Measurements from ENCODE around the gene RAP1GAP2. TPM values are rescaled to one million over a fixed set of nuclear protein-coding genes. Genes with fewer than 3 reads are reported as not detected.

RAP1GAP2 gene
- polyA plus RNA-seq, 1 of the 3 experiments (the other 2 are of a cell fraction), result 22.0 TPM

DNA sequence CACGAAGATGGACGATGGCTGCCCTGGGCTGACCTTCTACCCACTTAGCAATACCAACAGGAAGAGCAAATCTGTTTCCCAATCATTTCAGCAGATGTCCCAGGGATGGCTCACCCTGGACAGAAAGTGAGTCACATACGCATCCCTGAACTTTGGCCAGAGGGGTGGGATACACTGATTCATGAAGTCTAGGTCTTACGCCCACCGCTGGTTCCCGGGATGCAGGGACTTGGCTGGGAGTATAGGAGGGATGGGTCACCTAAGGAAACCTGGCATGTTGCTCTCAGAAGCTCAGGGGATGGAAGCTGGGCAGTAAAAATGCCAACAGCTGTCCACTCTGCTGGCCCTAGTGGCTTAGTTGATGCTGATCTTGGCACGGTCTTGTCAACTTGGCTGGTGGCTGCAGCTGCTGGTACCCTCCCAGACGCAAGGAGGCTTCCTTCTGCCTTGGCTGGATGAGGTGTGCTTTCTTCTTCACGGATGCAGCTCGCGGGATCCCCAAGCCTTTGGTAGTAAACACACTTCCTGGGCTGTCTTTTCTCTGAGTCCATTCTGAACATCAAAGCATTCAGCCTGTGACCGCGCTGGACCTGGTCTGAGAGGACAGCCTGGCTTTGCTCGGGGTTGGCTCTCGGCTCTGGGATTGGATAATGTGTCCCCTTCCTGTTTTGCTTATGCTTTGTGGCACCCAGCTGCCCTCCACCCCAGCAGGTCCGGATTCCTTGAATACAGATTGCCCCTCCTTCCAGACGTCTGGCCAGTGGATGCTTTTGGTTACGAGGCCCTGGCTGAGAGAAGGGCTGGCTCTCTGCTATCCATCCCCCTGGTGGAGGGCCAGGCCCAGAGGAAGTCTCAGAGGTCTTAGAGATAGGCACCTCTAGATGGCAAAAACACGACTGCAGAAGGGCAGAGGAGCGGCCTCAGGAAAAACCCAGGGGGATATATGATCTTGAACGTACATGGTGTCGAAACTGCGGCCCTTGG is 71.5 kb downstream of the RAP1GAP2 start:
- peak overlapping the region; percentile 17 for H3K4me2 ChIP-seq

DNA sequence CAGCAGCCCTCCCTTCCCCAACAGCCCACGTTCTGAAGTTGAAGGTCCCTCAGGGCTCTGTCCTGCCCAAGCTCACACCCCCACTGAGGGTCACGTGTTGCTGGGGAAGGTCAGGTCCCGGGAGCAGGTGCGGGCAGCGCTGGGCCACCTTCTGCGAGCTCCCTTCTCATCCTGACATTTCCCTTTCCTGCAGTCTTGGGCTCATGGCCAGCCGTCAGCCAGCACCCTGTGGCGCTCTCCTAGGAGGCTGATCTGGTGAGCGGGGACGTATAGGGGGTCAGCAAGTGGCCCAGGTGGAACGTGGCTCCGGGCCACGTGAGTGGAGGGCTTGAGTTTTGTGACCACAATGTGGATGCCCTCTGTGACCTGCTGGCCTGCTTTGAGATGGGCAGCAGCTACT is 73.4 kb downstream of the RAP1GAP2 start:
- WGBS (ENCODE audit: low lambda C conversion rate), result 92% methylated on average over 6 of the region's 13 CpGs
- DNase-seq, result no peak
- TF ChIP-seq ELF1 (IDR thresholded peaks at IDR 0.05) (no peak), EZH2phosphoT487 (IDR thresholded peaks at IDR 0.05; ENCODE audit: borderline replicate concordance, low read depth) (no peak), FOXM1 (IDR thresholded peaks at IDR 0.05; ENCODE audit: low read depth) (no peak), FOXJ3 (CRISPR knock-in tag; IDR thresholded peaks at IDR 0.05) (no peak), RXRA (IDR thresholded peaks at IDR 0.05; ENCODE audit: borderline replicate concordance, low read depth) (no peak), POLR2AphosphoS5 (IDR thresholded peaks at IDR 0.05; ENCODE audit: low read depth, low read length) (no peak), GATA2 (CRISPR knock-in tag; IDR thresholded peaks at IDR 0.05) (no peak), TCF12 (IDR thresholded peaks at IDR 0.05) (no peak), MXI1 (IDR thresholded peaks at IDR 0.05; ENCODE audit: low read depth, low read length) (no peak), SIN3A (IDR thresholded peaks at IDR 0.05; ENCODE audit: borderline replicate concordance, low read depth, low read length) (no peak)
- TF ChIP-seq, protein P1, sequence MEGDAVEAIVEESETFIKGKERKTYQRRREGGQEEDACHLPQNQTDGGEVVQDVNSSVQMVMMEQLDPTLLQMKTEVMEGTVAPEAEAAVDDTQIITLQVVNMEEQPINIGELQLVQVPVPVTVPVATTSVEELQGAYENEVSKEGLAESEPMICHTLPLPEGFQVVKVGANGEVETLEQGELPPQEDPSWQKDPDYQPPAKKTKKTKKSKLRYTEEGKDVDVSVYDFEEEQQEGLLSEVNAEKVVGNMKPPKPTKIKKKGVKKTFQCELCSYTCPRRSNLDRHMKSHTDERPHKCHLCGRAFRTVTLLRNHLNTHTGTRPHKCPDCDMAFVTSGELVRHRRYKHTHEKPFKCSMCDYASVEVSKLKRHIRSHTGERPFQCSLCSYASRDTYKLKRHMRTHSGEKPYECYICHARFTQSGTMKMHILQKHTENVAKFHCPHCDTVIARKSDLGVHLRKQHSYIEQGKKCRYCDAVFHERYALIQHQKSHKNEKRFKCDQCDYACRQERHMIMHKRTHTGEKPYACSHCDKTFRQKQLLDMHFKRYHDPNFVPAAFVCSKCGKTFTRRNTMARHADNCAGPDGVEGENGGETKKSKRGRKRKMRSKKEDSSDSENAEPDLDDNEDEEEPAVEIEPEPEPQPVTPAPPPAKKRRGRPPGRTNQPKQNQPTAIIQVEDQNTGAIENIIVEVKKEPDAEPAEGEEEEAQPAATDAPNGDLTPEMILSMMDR (IDR thresholded peaks at IDR 0.05), result no peak
- TF ChIP-seq, protein P2, sequence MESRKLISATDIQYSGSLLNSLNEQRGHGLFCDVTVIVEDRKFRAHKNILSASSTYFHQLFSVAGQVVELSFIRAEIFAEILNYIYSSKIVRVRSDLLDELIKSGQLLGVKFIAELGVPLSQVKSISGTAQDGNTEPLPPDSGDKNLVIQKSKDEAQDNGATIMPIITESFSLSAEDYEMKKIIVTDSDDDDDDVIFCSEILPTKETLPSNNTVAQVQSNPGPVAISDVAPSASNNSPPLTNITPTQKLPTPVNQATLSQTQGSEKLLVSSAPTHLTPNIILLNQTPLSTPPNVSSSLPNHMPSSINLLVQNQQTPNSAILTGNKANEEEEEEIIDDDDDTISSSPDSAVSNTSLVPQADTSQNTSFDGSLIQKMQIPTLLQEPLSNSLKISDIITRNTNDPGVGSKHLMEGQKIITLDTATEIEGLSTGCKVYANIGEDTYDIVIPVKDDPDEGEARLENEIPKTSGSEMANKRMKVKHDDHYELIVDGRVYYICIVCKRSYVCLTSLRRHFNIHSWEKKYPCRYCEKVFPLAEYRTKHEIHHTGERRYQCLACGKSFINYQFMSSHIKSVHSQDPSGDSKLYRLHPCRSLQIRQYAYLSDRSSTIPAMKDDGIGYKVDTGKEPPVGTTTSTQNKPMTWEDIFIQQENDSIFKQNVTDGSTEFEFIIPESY (IDR thresholded peaks at IDR 0.05; ENCODE audit: borderline replicate concordance, low read depth), result no peak
- Histone ChIP-seq H3K27me3 (ENCODE audit: insufficient read depth) (no peaks in the 10 kb centered on the region), H3K9me2 (no peaks in the 10 kb centered on the region), H3K4me2 (no peak overlapping the region), H3K9ac (no peak overlapping the region), H3K9me3 (no peaks in the 10 kb centered on the region), H3K36me3 (replicated peaks in 1 of 2; ENCODE audit: control insufficient read depth in 1 of 2, insufficient read depth in 2 of 2, low read length in 1 of 2) (no peaks in the 10 kb centered on the region), H3K4me1 (ENCODE audit: control insufficient read depth in 1 of 2, insufficient read depth in 2 of 2, low read depth in 1 of 2, low read length in 1 of 2) (peaks cover 12 to 25% of the 10 kb centered on the region in 2 experiments; a peak in 2 of 4 replicates), H3K79me2 (ENCODE audit: insufficient read depth) (peaks cover 97% of the 10 kb centered on the region), H3K4me3 (ENCODE audit: low read depth in 2 of 2, low read length in 1 of 2) (no peak overlapping the region), H3K27ac (ENCODE audit: low read depth in 2 of 2, low read length in 1 of 2) (no peak overlapping the region), H4K20me1 (ENCODE audit: insufficient read depth) (peaks cover 21% of the 10 kb centered on the region), H2AFZ (ENCODE audit: low read depth) (no peak overlapping the region), H3F3A (replicated peaks; ENCODE audit: insufficient read depth) (no peaks in the 10 kb centered on the region)
- CTCF ChIA-PET, result interaction anchor here (0.8 to 1.1 kb wide), 2 partner anchors 21 to 83 kb away, joined by 3 to 5 read pairs; no protein-coding TSS in a partner anchor
- POLR2A ChIA-PET, result no interaction called here

More for the DNA sequence above, 71.5 kb downstream of the RAP1GAP2 start:
- Histone ChIP-seq H3K27ac (ENCODE audit: low read depth in 2 of 2, low read length in 1 of 2) (peak overlapping the region in 1 of 2 experiments; percentile 50; a peak in 2 of 4 replicates), H4K20me1 (ENCODE audit: insufficient read depth) (peaks cover 29% of the 10 kb centered on the region), H3K4me1 (ENCODE audit: control insufficient read depth in 1 of 2, insufficient read depth in 2 of 2, low read depth in 1 of 2, low read length in 1 of 2) (peaks cover 12 to 38% of the 10 kb centered on the region in 2 experiments; a peak in 2 of 4 replicates), H3K9ac (no peak overlapping the region), H3F3A (replicated peaks; ENCODE audit: insufficient read depth) (no peaks in the 10 kb centered on the region), H3K27me3 (ENCODE audit: insufficient read depth) (no peaks in the 10 kb centered on the region), H3K36me3 (replicated peaks in 1 of 2; ENCODE audit: control insufficient read depth in 1 of 2, insufficient read depth in 2 of 2, low read length in 1 of 2) (no peaks in the 10 kb centered on the region), H2AFZ (ENCODE audit: low read depth) (no peak overlapping the region), H3K4me3 (ENCODE audit: low read depth in 2 of 2, low read length in 1 of 2) (no peak overlapping the region), H3K79me2 (ENCODE audit: insufficient read depth) (peaks cover 96% of the 10 kb centered on the region), H3K9me3 (no peaks in the 10 kb centered on the region), H3K9me2 (no peaks in the 10 kb centered on the region)
- POLR2A ChIA-PET, result no interaction called here
- DNase-seq, result no peak
- TF ChIP-seq, protein P1 (IDR thresholded peaks at IDR 0.05), result peak; percentile 24; the same call in 1 of the 2 replicates
- TF ChIP-seq FOSL2 (IDR thresholded peaks at IDR 0.05; ENCODE audit: borderline replicate concordance, low read depth), result peak; percentile 73
- TF ChIP-seq TCF12 (IDR thresholded peaks at IDR 0.05), result peak; percentile 46; the same call in 1 of the 2 replicates
- no peak for TF ChIP-seq MEF2A (IDR thresholded peaks at IDR 0.05; ENCODE audit: borderline replicate concordance, low read depth)
- TF ChIP-seq NRF1 (IDR thresholded peaks at IDR 0.05; ENCODE audit: low read depth, low read length), result no peak
- peak; percentile 27; the same call in 1 of the 2 replicates for TF ChIP-seq NFIC (IDR thresholded peaks at IDR 0.05; ENCODE audit: borderline replicate concordance)
- CTCF ChIA-PET, result interaction anchor here (0.7 to 2.4 kb wide), 7 partner anchors 10 to 145 kb away, joined by 3 to 7 read pairs (median 4); no protein-coding TSS in a partner anchor
- WGBS (ENCODE audit: low lambda C conversion rate), result 76% methylated on average over 23 of the region's 23 CpGs

Measured in SK-N-SH (cell line).